Neuron (in vitro differentiated cells): ENCODE data around the gene EFNA5.
A peak's percentile ranks its signal among the peaks of the same experiment; 100 is the strongest.

Source experiments
- H2AFZ ChIP-seq: one replicate; pipeline ENCODE4 v1.6.1; 2013; ENCODE audit warnings: low read depth, mild to moderate bottlenecking, inconsistent platforms, low read length, moderate library complexity
- H3K27me3 ChIP-seq: one replicate; pipeline ENCODE4 v1.6.1; 2013; ENCODE audit warnings: low read length; ENCODE audit not compliant: insufficient read depth
- H3K36me3 ChIP-seq: one replicate; pipeline ENCODE4 v1.6.1; 2013; ENCODE audit warnings: low read length; ENCODE audit not compliant: insufficient read depth
- H3K4me1 ChIP-seq: one replicate; pipeline ENCODE4 v1.6.1; 2013; ENCODE audit warnings: low read length; ENCODE audit not compliant: insufficient read depth
- H3K4me3 ChIP-seq: 2 replicates; pipeline ENCODE4 v1.5.1; 2013; ENCODE audit warnings: mild to moderate bottlenecking, low read length, moderate library complexity
- H3K9me3 ChIP-seq: one replicate; pipeline ENCODE4 v1.6.1; 2013; ENCODE audit warnings: low read length

Gene EFNA5

DNA sequence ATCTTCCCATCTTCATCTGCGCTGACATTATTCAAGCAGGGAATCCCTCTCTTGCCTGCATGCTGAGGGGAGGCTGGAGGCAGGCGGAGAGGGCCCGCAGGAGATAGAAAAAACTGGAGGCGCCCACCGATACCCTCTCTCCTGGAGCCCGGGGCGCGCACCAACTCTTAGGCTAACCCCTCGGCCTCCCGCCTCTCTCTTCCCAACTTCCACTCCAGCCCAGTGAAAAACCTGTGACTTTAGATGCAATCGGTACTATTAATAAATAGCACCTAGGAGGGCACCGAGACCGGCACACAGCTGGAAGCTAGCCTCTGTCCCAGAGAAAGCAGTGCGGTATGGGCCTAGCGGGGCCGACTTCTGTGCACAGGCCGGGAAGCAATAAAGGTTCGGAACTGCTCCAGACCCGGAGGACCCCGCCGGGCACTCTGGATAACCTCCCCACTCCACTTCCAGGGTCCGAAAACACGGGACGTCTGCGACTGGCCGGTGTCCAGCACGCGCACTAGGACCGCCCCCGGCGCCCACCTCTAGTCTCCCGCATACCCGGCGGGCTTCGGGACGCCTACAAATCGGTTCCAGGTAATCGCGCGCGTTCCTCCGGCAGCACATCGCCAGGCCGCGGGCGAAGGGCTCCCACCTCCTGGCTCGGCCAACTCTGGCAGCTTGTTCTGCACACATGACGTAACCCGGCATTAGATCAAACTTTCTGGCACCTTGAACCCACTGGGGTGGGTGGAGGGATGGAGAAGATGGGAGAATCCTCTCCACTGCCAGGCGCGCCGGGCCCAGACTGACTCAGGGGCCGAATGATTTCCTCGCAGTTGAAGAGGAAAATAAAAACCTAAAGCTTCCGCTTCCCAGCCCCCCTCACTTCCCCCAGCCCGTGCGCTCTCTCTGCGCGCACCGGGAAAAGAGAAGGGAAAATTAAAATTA, 1.4 kb downstream of the EFNA5 start:
- Histone ChIP-seq H3K4me1 (peaks cover 38% of the 10 kb centered on the region), H3K27me3 (no peaks in the 10 kb centered on the region), H2AFZ (no peak overlapping the region), H3K36me3 (no peaks in the 10 kb centered on the region), H3K4me3 (peak overlapping the region; percentile 99), H3K9me3 (no peaks in the 10 kb centered on the region)

DNA sequence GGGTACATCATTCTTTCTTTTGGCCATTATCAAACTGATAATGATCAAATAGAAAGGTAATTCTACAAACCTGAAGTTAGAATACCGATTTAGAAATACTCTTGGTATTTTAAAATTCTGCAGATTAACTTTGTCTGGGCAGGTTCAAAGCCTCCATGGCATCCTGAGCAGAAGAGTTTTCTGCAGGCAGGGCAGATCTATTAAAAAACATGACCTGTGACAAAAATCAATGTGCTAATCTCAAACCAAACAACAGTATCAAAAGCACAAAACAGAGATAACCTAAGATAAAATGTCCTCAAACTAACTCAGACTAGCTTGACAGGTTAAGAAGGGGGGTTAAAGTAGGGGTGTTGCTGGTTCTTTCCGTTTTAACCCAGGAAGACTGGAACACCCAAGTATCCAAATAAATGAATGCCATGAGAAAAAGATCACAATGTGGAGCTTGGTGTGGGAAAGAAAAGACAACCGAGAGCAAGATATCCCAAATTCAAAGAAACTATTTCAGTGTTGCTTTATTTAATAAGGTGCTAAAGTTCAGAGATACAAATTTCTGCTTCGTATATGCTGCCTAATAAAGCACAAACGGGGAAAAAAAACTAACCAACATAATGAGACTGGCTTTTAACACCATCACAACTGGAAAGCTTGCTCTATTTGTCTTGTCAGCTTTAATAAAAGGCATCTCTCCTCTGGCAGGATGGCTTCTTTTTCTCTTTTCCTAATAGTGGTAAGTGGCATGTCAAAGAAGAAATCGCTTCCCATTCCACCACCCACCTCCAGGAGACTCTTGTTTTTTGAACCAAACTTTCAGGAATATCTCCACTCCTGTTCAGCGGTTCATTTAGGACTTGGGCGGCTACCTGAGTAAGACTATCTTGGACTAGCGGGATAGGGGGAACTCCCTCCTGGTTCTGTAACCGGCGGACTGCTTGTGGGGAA, 2.3 kb downstream of the EFNA5 start:
- Histone ChIP-seq H2AFZ (no peak overlapping the region), H3K36me3 (no peaks in the 10 kb centered on the region), H3K9me3 (no peaks in the 10 kb centered on the region), H3K4me3 (peak overlapping the region; percentile 99), H3K27me3 (no peaks in the 10 kb centered on the region), H3K4me1 (peaks cover 42% of the 10 kb centered on the region)

DNA sequence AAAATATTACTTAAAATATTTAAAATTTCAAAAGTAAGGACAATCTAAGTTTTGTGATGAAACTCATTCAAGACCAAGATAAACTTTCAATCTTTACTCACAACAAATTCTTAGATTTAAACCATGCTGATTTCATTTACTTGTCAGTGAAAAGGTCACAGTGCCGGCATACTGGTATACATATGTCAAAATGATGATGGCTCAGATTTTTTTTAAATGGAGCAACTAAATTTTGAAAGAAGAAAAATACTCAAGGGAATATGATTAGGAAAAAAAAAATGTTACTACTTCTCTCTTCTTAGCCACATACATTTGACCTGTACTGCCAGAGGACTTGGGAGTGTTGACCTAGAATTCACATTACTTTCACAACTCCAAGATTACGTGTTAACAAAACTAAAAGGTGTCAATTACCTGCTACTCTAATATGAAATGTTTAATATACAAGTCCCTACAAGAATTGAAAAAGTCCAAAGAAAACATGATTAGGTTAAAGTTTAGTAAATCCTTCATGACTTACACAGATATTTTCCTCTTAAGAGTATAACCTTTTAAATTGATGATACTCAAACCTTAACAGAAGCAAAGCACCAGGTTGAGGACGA, 4.6 kb downstream of the EFNA5 start:
- no peaks in the 10 kb centered on the region for H3K9me3 ChIP-seq
- H3K36me3 ChIP-seq = no peaks in the 10 kb centered on the region
- no peaks in the 10 kb centered on the region for H3K27me3 ChIP-seq
- H3K4me1 ChIP-seq = peaks cover 47% of the 10 kb centered on the region
- no peak overlapping the region for H2AFZ ChIP-seq
- H3K4me3 ChIP-seq = peak overlapping the region; percentile 17

DNA sequence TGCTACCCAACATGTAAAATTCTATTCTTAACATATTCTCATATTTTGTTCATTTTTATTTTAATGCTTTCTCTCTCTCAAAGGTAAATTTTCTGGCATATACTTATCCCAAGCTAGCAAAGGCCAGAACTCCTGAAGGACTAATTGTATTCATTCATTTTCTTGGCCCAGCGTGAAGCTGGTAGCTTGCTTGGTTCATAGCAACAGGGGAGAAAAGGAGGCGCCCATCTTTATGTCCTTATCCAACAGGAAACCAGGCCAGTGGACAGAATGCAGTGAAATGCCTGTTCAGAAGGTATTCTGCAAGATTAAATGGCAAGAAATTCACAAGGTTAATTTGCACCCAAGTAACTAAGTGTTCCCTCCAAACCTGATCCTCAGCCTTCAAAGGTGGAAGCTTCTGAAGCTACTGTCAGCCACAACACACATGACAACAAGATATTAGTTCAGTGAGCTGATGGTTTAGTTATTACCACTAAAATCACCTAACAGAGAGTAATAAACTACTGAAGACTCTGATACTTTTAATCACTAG, 5.6 kb downstream of the EFNA5 start:
- H3K36me3 ChIP-seq = no peaks in the 10 kb centered on the region
- H3K27me3 ChIP-seq = no peaks in the 10 kb centered on the region
- H3K9me3 ChIP-seq = no peaks in the 10 kb centered on the region
- H2AFZ ChIP-seq = no peak overlapping the region
- H3K4me1 ChIP-seq = peaks cover 56% of the 10 kb centered on the region
- H3K4me3 ChIP-seq = peak overlapping the region; percentile 0

DNA sequence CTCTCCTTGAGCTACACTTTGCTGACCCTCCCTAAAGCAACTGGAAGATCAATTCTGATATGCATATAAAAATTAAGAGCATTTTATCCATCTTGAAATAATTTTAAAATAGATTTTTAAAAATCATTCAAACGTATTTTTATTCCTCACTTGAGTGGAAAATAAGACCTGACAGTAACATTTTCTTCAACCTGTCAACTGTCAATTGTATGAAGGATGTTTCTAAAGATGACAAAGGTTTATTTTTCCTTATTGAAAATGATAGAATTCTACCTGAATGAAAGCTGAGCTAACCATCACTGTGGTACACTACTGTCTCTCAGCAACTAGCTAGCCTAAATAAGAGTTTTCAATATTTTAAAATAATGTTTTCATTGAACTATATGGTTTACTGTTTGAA, 7.0 kb downstream of the EFNA5 start:
- Histone ChIP-seq H3K36me3 (no peaks in the 10 kb centered on the region), H3K27me3 (no peaks in the 10 kb centered on the region), H2AFZ (no peak overlapping the region), H3K4me1 (peaks cover 62% of the 10 kb centered on the region), H3K4me3 (no peak overlapping the region), H3K9me3 (no peaks in the 10 kb centered on the region)

DNA sequence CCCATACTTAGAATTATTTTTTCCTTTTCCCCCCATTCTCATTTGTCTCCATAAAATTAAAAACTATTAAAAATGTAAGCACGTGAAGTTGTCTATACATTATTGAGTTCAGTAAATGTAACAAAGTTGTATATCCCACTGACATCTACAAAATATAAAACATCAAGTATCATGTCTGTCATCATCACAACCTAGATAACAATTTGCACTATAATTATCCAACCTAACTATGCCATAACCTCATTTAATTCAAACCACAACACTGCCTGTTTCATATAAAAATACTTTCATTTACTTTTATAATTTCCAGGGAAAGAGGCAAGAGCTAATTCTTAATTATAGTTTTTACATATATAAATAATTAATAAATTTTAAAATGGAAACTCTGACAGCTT, 9.1 kb downstream of the EFNA5 start:
- Histone ChIP-seq H3K4me3 (no peak overlapping the region), H3K9me3 (no peaks in the 10 kb centered on the region), H3K4me1 (peaks cover 55% of the 10 kb centered on the region), H3K36me3 (no peaks in the 10 kb centered on the region), H3K27me3 (no peaks in the 10 kb centered on the region), H2AFZ (no peak overlapping the region)

DNA sequence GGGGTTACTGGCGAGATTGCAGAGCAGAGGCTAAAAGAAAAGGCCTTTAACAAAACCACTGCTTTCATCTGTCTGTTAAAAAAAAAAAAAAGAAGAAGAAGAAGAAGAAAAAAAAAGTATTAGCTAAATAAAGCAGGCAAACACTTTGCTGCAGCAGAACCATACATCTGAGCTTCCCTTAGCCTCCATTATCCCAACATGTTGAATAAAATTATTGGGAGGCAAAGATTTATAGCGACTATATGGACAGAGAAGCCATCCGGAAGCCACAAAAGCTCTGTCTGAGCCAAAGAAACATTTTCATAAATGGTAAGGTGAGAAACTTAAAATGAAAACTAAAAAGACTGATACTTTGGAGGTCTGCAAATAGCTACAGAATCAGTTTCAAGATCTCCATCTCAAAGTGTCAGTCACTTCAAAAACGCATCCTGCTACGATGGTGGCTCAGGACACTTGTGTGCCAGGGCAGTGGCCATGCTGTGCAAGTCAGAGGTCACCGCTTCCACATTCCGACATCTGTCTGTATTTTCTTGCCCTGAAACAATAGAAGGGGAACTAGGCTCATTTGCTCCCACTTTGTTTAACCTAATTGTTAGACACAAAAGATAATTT, 9.6 kb downstream of the EFNA5 start:
- Histone ChIP-seq H3K4me3 (no peak overlapping the region), H3K9me3 (no peaks in the 10 kb centered on the region), H3K4me1 (peaks cover 51% of the 10 kb centered on the region), H3K36me3 (no peaks in the 10 kb centered on the region), H2AFZ (no peak overlapping the region), H3K27me3 (no peaks in the 10 kb centered on the region)

DNA sequence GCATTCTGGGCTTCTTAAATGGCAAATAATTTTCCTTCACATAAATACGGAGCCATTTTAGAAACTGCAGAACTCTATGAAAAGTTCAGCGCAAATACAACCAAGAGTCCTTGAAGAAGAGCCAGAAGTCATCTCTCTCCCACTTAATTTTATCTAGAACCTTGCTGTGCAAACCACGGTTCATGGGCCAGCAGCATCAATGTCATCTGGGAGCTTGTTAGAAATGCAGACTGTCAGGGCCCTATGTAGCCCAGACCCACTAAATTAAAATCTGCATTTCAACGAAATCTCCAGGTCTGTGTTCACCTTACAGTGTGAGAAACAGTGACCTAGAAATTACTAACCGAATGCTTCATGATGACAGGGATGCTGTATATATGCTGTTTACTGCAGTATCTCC, 12.2 kb downstream of the EFNA5 start:
- H3K4me3 ChIP-seq = no peak overlapping the region
- H3K4me1 ChIP-seq = peaks cover 42% of the 10 kb centered on the region
- no peaks in the 10 kb centered on the region for H3K9me3 ChIP-seq
- no peaks in the 10 kb centered on the region for H3K27me3 ChIP-seq
- H2AFZ ChIP-seq = no peak overlapping the region
- H3K36me3 ChIP-seq = no peaks in the 10 kb centered on the region

DNA sequence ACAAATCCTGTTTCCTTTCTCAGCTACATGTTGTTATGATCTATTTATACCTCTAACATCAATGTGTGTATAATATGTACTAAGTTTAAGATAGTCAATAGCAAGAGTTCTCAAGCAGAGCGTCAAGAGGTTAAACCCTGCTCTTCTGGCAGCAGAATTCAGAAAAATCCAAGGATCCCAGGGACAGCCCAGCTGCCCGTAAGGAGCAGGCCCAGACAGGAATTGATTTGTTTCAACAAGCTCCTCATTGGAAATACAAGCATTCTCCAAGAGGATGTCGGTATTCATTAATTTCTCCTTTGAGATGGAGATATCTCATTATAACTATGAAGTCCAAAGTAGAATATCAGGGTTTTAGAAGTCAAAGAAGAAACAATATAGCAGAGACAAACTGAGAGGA, 14.9 kb downstream of the EFNA5 start:
- peaks cover 46% of the 10 kb centered on the region for H3K4me1 ChIP-seq
- no peak overlapping the region for H3K4me3 ChIP-seq
- H3K9me3 ChIP-seq = no peaks in the 10 kb centered on the region
- H3K27me3 ChIP-seq = no peaks in the 10 kb centered on the region
- no peaks in the 10 kb centered on the region for H3K36me3 ChIP-seq
- H2AFZ ChIP-seq = no peak overlapping the region

DNA sequence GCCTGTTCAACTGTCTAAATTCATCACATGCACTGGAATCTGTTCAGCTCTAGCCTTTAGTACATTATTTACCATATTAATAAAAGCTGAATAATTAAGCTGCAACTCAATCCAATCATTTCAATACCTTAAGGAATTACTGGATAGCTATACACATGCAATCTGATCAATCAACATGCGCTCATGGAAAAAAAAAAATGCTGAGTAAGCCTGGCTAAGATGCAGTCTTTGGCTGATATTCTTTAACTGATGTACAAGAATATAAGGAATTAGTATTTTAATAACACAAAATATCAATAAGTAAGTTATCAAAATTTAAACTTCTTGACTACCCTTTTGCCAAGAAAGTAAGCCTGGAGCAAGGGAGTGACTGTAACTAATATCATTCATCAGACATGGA, 15.9 kb downstream of the EFNA5 start:
- Histone ChIP-seq H3K9me3 (no peaks in the 10 kb centered on the region), H3K4me1 (peaks cover 37% of the 10 kb centered on the region), H3K27me3 (no peaks in the 10 kb centered on the region), H3K36me3 (no peaks in the 10 kb centered on the region), H3K4me3 (no peak overlapping the region), H2AFZ (no peak overlapping the region)

DNA sequence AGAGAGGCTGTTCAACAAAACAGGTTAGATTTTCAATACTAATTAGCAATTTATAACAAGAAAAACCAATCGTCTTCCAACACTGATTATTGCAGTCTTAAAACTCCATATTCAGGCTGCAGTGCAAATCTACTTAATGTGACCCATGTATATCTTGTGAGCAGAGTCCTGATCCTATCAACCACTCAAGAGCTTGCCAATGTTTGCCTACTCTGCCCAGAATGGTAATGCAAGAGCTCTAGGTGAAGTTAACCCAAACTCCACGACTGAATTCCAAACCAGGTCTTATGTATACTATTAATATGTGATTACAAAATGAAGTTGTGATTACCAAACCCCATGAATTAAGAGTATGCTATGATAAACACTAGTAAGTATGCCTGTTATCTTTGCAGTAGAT, 17.1 kb downstream of the EFNA5 start:
- Histone ChIP-seq H3K36me3 (peaks cover 3% of the 10 kb centered on the region), H3K4me3 (no peak overlapping the region), H3K9me3 (no peaks in the 10 kb centered on the region), H3K4me1 (peaks cover 34% of the 10 kb centered on the region), H3K27me3 (no peaks in the 10 kb centered on the region), H2AFZ (no peak overlapping the region)

DNA sequence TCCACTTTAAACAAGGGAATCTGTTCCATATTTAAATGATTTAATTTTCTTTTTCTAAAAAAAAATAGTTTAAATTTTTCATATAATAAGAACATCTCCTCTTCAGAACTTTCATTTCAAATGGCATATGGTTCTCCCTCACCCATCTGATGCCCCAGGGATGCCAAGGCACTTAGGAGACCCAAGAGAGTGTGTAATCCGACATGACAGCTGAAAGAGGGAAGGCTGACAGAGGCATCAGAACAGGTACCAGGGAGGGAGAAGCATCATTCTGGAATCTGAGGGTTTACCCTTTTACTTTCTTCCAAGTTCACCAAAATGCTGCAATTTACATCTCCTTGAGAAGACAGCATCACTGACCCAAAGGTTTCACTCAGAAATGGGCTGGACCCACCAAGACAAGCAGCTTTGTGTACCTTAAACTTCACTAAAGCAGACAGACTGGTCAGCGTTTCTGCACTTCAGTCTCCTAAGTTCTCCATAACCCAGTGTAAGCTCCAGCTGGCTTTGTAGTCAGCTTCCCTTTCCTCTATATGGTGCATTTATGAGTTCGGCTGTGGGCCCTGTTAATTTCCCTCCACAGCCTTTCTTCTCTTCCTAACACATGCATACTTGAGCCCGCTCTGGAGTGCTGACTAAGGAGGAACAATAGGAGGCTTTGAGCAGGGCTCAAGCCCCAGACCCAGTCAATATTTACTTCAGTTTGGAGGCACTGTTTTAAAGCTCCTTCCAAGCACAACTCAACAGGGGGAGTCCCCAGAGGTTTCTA, 17.7 kb downstream of the EFNA5 start:
- Histone ChIP-seq H3K9me3 (no peaks in the 10 kb centered on the region), H3K4me1 (peaks cover 34% of the 10 kb centered on the region), H3K27me3 (no peaks in the 10 kb centered on the region), H2AFZ (no peak overlapping the region), H3K4me3 (peak overlapping the region; percentile 1), H3K36me3 (peaks cover 3% of the 10 kb centered on the region)
